CD4-positive, CD25-positive, alpha-beta regulatory T cell (primary cell): Measurements from ENCODE around the gene CNTNAP2. TPM values are rescaled to one million over a fixed set of nuclear protein-coding genes. Genes with fewer than 3 reads are reported as not detected.
A peak's percentile ranks its signal among the peaks of the same experiment; 100 is the strongest.

Experiments used
- ATAC-seq, 2 donors: fragments of 150-1000 bp; cut with Tn5 transposase; one replicate each; pipeline ENCODE4 v1.10.0; 2021; ENCODE audit warnings: low read depth in 2 of 2, moderate number of reproducible peaks in 2 of 2, moderate library complexity in 1 of 2
- DNase-seq, 3 donors: peaks; one replicate each; pipeline versions ENCODE4 v3.0.0 to v3.0.0-alpha.2; 2012 to 2022; ENCODE audit warnings: mixed read lengths in 1 of 3
- H3K27ac ChIP-seq: one replicate; pipeline ENCODE4 v1.7.0; 2013; ENCODE audit warnings: mild to moderate bottlenecking, low read length; ENCODE audit not compliant: insufficient read depth, poor library complexity, severe bottlenecking
- H3K27me3 ChIP-seq: one replicate; pipeline ENCODE4 v1.7.0; 2013; ENCODE audit warnings: low read length; ENCODE audit not compliant: control insufficient read depth, insufficient read depth
- H3K36me3 ChIP-seq: one replicate; pipeline ENCODE4 v1.7.0; 2013; ENCODE audit warnings: mild to moderate bottlenecking, low read length, moderate library complexity; ENCODE audit not compliant: control insufficient read depth, insufficient read depth
- H3K4me1 ChIP-seq: 2 replicates; pipeline ENCODE4 v1.7.0; 2013; ENCODE audit warnings: mild to moderate bottlenecking, low read length; ENCODE audit not compliant: insufficient read depth, control insufficient read depth, poor library complexity, severe bottlenecking
- H3K4me3 ChIP-seq: one replicate; pipeline ENCODE4 v1.7.0; 2013; ENCODE audit warnings: low read depth, mild to moderate bottlenecking, low read length, moderate library complexity
- H3K9me3 ChIP-seq, 2 experiments: 1 replicate in 1 of 2; 2 replicates in 1 of 2; pipeline ENCODE4 v1.7.0; 2013; ENCODE audit warnings: low read length in 2 of 2, mild to moderate bottlenecking in 1 of 2, moderate library complexity in 1 of 2; ENCODE audit not compliant: control insufficient read depth in 2 of 2
- H3K27ac Mint-ChIP-seq, 3 donors: one replicate each; pipeline ENCODE4 v1.8.0; 2020 to 2022; ENCODE audit warnings: mild to moderate bottlenecking in 3 of 3, mixed read lengths in 3 of 3, moderate library complexity in 2 of 3
- H3K27me3 Mint-ChIP-seq: one replicate; pipeline ENCODE4 v1.8.0; 2022; ENCODE audit warnings: mild to moderate bottlenecking, mixed read lengths
- H3K36me3 Mint-ChIP-seq: one replicate; pipeline ENCODE4 v1.8.0; 2020; ENCODE audit warnings: mixed read lengths
- H3K4me1 Mint-ChIP-seq, 4 donors: one replicate each; pipeline ENCODE4 v1.8.0; 2020 to 2022; ENCODE audit warnings: mixed read lengths in 4 of 4, mild to moderate bottlenecking in 1 of 4
- H3K4me3 Mint-ChIP-seq, 4 donors: one replicate each; pipeline ENCODE4 v1.8.0; 2020 to 2022; ENCODE audit warnings: mild to moderate bottlenecking in 4 of 4, mixed read lengths in 4 of 4, moderate library complexity in 3 of 4
- H3K9me3 Mint-ChIP-seq, 7 donors: one replicate each; pipeline ENCODE4 v1.8.0; 2020 to 2022; ENCODE audit warnings: mixed read lengths in 7 of 7, mild to moderate bottlenecking in 3 of 7, moderate library complexity in 2 of 7
- polyA plus RNA-seq, 4 donors: library from polyadenylated mRNA; unstranded; fragments of 300-500 nt; fragmentation: Illumina TruSeq; gene quantifications; one replicate each; pipeline ENCODE4 v1.2.3, GENCODE V29; 2021
- total RNA-seq: library from RNA; stranded (reverse); gene quantifications from one replicate; pipeline ENCODE4 v1.2.3, GENCODE V29; 2022

CNTNAP2 gene
- total and polyA plus RNA-seq, 5 donors from 2014 or later = 0.02 to 0.15 TPM; not detected in 3

GRCh38 chr7:148304083-148304335, 2187.4 kb downstream of the CNTNAP2 start:
- H3K4me1 ChIP-seq = peaks cover 7% of the 10 kb centered on the region
- H3K27ac Mint-ChIP-seq = peak overlapping the region in 1 of 3 donors; percentile 88
- ATAC-seq (no peak), DNase-seq (no peak)
- no peaks in the 10 kb centered on the region for H3K27me3 ChIP-seq
- no peaks in the 10 kb centered on the region for H3K9me3 ChIP-seq
- H3K4me3 ChIP-seq = peak overlapping the region; percentile 50
- H3K27me3 Mint-ChIP-seq = no peaks in the 10 kb centered on the region
- peak overlapping the region in 3 of 4 donors; percentile 16 to 68 (median 53) for H3K4me3 Mint-ChIP-seq
- H3K4me1 Mint-ChIP-seq = peaks cover 0 to 35% (median 22%) of the 10 kb centered on the region in 4 donors
- H3K36me3 ChIP-seq = no peaks in the 10 kb centered on the region
- peaks cover 0 to 7% (median 3%) of the 10 kb centered on the region in 7 donors for H3K9me3 Mint-ChIP-seq
- H3K36me3 Mint-ChIP-seq = peaks cover 5% of the 10 kb centered on the region
- no peak overlapping the region for H3K27ac ChIP-seq

- peaks cover 0 to 35% (median 22%) of the 10 kb centered on the region in 4 donors for H3K4me1 Mint-ChIP-seq
- Histone ChIP-seq H3K36me3 (no peaks in the 10 kb centered on the region), H3K4me1 (peaks cover 7% of the 10 kb centered on the region), H3K27ac (no peak overlapping the region), H3K27me3 (no peaks in the 10 kb centered on the region), H3K9me3 (no peaks in the 10 kb centered on the region), H3K4me3 (peak overlapping the region; percentile 50)
- H3K27me3 Mint-ChIP-seq = no peaks in the 10 kb centered on the region
- peak overlapping the region in 2 of 3 donors; percentile 64 to 74 for H3K27ac Mint-ChIP-seq
- DNase-seq (no peak), ATAC-seq (peak in 1 of 2 donors; percentile 58)
- peaks cover 5% of the 10 kb centered on the region for H3K36me3 Mint-ChIP-seq
- peak overlapping the region in 2 of 4 donors; percentile 10 to 39 for H3K4me3 Mint-ChIP-seq
- H3K9me3 Mint-ChIP-seq = peaks cover 0 to 7% (median 3%) of the 10 kb centered on the region in 7 donors
Measured at GRCh38 chr7:148304456-148304855, 2187.9 kb downstream of the CNTNAP2 start.

- H3K9me3 ChIP-seq = no peaks in the 10 kb centered on the region
- H3K9me3 Mint-ChIP-seq = peaks cover 0 to 7% (median 3%) of the 10 kb centered on the region in 7 donors
- H3K4me1 ChIP-seq = peaks cover 7% of the 10 kb centered on the region
- H3K36me3 Mint-ChIP-seq = peaks cover 5% of the 10 kb centered on the region
- H3K4me3 ChIP-seq = no peak overlapping the region
- H3K27ac ChIP-seq = no peak overlapping the region
- no peaks in the 10 kb centered on the region for H3K27me3 ChIP-seq
- H3K27me3 Mint-ChIP-seq = no peaks in the 10 kb centered on the region
- H3K27ac Mint-ChIP-seq = peak overlapping the region in 1 of 3 donors; percentile 6
- no peaks in the 10 kb centered on the region for H3K36me3 ChIP-seq
- no peak overlapping the region for H3K4me3 Mint-ChIP-seq
- no peak for DNase-seq
- peaks cover 0 to 35% (median 22%) of the 10 kb centered on the region in 4 donors for H3K4me1 Mint-ChIP-seq
- no peak for ATAC-seq
Measured at GRCh38 chr7:148306759-148307158, 2190.2 kb downstream of the CNTNAP2 start.

- H3K27ac Mint-ChIP-seq = no peak overlapping the region
- peaks cover 3% of the 10 kb centered on the region for H3K36me3 Mint-ChIP-seq
- DNase-seq (no peak), ATAC-seq (no peak)
- H3K4me3 Mint-ChIP-seq = no peak overlapping the region
- H3K9me3 ChIP-seq = no peaks in the 10 kb centered on the region
- H3K4me1 Mint-ChIP-seq = no peaks in the 10 kb centered on the region
- H3K36me3 ChIP-seq = no peaks in the 10 kb centered on the region
- H3K4me1 ChIP-seq = no peaks in the 10 kb centered on the region
- no peak overlapping the region for H3K4me3 ChIP-seq
- no peak overlapping the region for H3K27ac ChIP-seq
- H3K9me3 Mint-ChIP-seq = peaks cover 0 to 6% (median 3%) of the 10 kb centered on the region in 7 donors
- peaks cover 29% of the 10 kb centered on the region for H3K27me3 Mint-ChIP-seq
- peaks cover 2% of the 10 kb centered on the region for H3K27me3 ChIP-seq
Measured at GRCh38 chr7:148318102-148318811, 2201.7 kb downstream of the CNTNAP2 start.

- H3K27ac ChIP-seq = no peak overlapping the region
- no peak overlapping the region for H3K4me3 Mint-ChIP-seq
- H3K4me1 Mint-ChIP-seq = no peaks in the 10 kb centered on the region
- peaks cover 3% of the 10 kb centered on the region for H3K36me3 Mint-ChIP-seq
- H3K9me3 Mint-ChIP-seq = peaks cover 0 to 6% (median 3%) of the 10 kb centered on the region in 7 donors
- no peak for DNase-seq
- no peak overlapping the region for H3K27ac Mint-ChIP-seq
- no peak for ATAC-seq
- no peaks in the 10 kb centered on the region for H3K4me1 ChIP-seq
- no peak overlapping the region for H3K4me3 ChIP-seq
- H3K27me3 Mint-ChIP-seq = peaks cover 29% of the 10 kb centered on the region
- no peaks in the 10 kb centered on the region for H3K9me3 ChIP-seq
- H3K27me3 ChIP-seq = peaks cover 2% of the 10 kb centered on the region
- no peaks in the 10 kb centered on the region for H3K36me3 ChIP-seq
Measured at GRCh38 chr7:148318838-148319237, 2202.2 kb downstream of the CNTNAP2 start.

- Mint-ChIP-seq H3K36me3 (peaks cover 3% of the 10 kb centered on the region), H3K9me3 (peaks cover 0 to 6% (median 3%) of the 10 kb centered on the region in 7 donors)
- no peaks in the 10 kb centered on the region for H3K4me1 ChIP-seq
Measured at GRCh38 chr7:148319316-148319808, 2202.8 kb downstream of the CNTNAP2 start.

GRCh38 chr7:148325208-148325607, 2208.6 kb downstream of the CNTNAP2 start:
- no peak overlapping the region for H3K27ac ChIP-seq
- peaks cover 1 to 9% (median 4%) of the 10 kb centered on the region in 7 donors for H3K9me3 Mint-ChIP-seq

More at GRCh38 chr7:148319316-148319808, 2202.8 kb downstream of the CNTNAP2 start:
- H3K9me3 ChIP-seq = no peaks in the 10 kb centered on the region
- no peak overlapping the region for H3K4me3 ChIP-seq
- no peak overlapping the region for H3K27ac Mint-ChIP-seq
- ATAC-seq = no peak
- H3K4me3 Mint-ChIP-seq = no peak overlapping the region
- H3K27me3 ChIP-seq = peaks cover 2% of the 10 kb centered on the region
- no peaks in the 10 kb centered on the region for H3K4me1 Mint-ChIP-seq
- H3K27ac ChIP-seq = no peak overlapping the region
- H3K27me3 Mint-ChIP-seq = peaks cover 29% of the 10 kb centered on the region
- no peaks in the 10 kb centered on the region for H3K36me3 ChIP-seq
- DNase-seq = no peak

GRCh38 chr7:148327379-148327778, 2210.8 kb downstream of the CNTNAP2 start:
- Histone ChIP-seq H3K27ac (no peak overlapping the region), H3K36me3 (no peaks in the 10 kb centered on the region), H3K4me1 (no peaks in the 10 kb centered on the region), H3K9me3 (no peaks in the 10 kb centered on the region), H3K27me3 (peaks cover 2% of the 10 kb centered on the region), H3K4me3 (no peak overlapping the region)
- Mint-ChIP-seq H3K27ac (no peak overlapping the region), H3K9me3 (peaks cover 0 to 12% (median 2%) of the 10 kb centered on the region in 7 donors), H3K36me3 (no peaks in the 10 kb centered on the region), H3K4me1 (peaks cover 0 to 4% (median 0%) of the 10 kb centered on the region in 4 donors), H3K4me3 (no peak overlapping the region), H3K27me3 (peaks cover 12% of the 10 kb centered on the region)
- DNase-seq = no peak
- no peak for ATAC-seq

More at GRCh38 chr7:148325208-148325607, 2208.6 kb downstream of the CNTNAP2 start:
- no peaks in the 10 kb centered on the region for H3K36me3 ChIP-seq
- peaks cover 25% of the 10 kb centered on the region for H3K27me3 Mint-ChIP-seq
- no peak overlapping the region for H3K27ac Mint-ChIP-seq
- H3K9me3 ChIP-seq = no peaks in the 10 kb centered on the region
- DNase-seq (no peak), ATAC-seq (no peak)
- peaks cover 2% of the 10 kb centered on the region for H3K27me3 ChIP-seq
- H3K36me3 Mint-ChIP-seq = peaks cover 3% of the 10 kb centered on the region
- no peak overlapping the region for H3K4me3 Mint-ChIP-seq
- no peak overlapping the region for H3K4me3 ChIP-seq
- H3K4me1 Mint-ChIP-seq = peaks cover 0 to 4% (median 0%) of the 10 kb centered on the region in 4 donors
- no peaks in the 10 kb centered on the region for H3K4me1 ChIP-seq
